Transverse colon (tissue), 4 donors: ENCODE measurements around the gene SLC12A7. TPM values are rescaled to one million over a fixed set of nuclear protein-coding genes. Genes with fewer than 3 reads are reported as not detected.

ENCODE experiments used
- DNase-seq: peaks from one replicate; pipeline ENCODE4 v3.0.0-alpha.2; 2019
- H3K27ac ChIP-seq, 4 donors: fragments of 200-600 bp; sonication (generic); 2 replicates each; pipeline ENCODE4 v1.5.1; 2016 to 2018; ENCODE audit warnings: inconsistent platforms in 4 of 4
- H3K27me3 ChIP-seq: fragments of 200-600 bp; sonication (generic); 2 replicates; pipeline ENCODE4 v1.5.1; 2017; ENCODE audit warnings: inconsistent platforms
- H3K36me3 ChIP-seq, 4 donors: fragments of 200-600 bp; sonication (generic); 2 replicates each; pipeline ENCODE4 v1.5.1; 2017 to 2019; ENCODE audit warnings: inconsistent platforms in 4 of 4
- H3K4me1 ChIP-seq, 4 donors: fragments of 200-600 bp; sonication (generic); 2 replicates each; pipeline ENCODE4 v1.5.1; 2017 to 2020; ENCODE audit warnings: inconsistent platforms in 4 of 4
- H3K4me3 ChIP-seq, 4 donors: fragments of 200-600 bp; sonication (generic); 1 replicate in 1 of 4; 2 replicates in 3 of 4; pipeline versions ENCODE4 v1.5.1 to v1.6.1; 2017 to 2019; ENCODE audit warnings: inconsistent platforms in 4 of 4
- H3K9me3 ChIP-seq, 2 donors: fragments of 200-600 bp; sonication (generic); 2 replicates each; pipeline ENCODE4 v1.5.1; 2017 to 2019; ENCODE audit warnings: inconsistent platforms in 2 of 2
- EP300 ChIP-seq: sonication (generic); formaldehyde crosslinking; IDR thresholded peaks from one replicate; pipeline ENCODE4 v1.6.1; 2017; ENCODE audit warnings: antibody characterized with exemption, low read depth
- POLR2A ChIP-seq: fragments of 450-650 bp; IDR thresholded peaks from one replicate; pipeline ENCODE4 v1.6.1; 2016; ENCODE audit warnings: antibody characterized with exemption, mild to moderate bottlenecking, moderate library complexity
- POLR2AphosphoS5 ChIP-seq, 3 donors: sonication (generic); formaldehyde crosslinking; IDR thresholded peaks; one replicate each; pipeline ENCODE4 v1.6.1; 2016; ENCODE audit warnings: antibody characterized with exemption in 3 of 3
- WGBS, 2 donors: methylation state at CpG; one replicate each; pipeline ENCODE4 v1.1.5; 2018; ENCODE audit warnings: low coverage in 1 of 2; 5-methylcytosine and 5-hydroxymethylcytosine counted together
- in situ Hi-C, 4 donors: fragments of 200-750 bp; cut with MboI; loops; one replicate each; pipeline versions ENCODE4 v1.15.0 to v1.15.1; 2017; ENCODE audit warnings: low sequenced_read_pairs in 3 of 4, low pct_ligation_motif_present in 1 of 4, low pct_unique_long_range_greater_than_20kb in 1 of 4
- intact Hi-C: fragments of 100-400 bp; cut with DNase I; formaldehyde crosslinking; loops from one replicate; pipeline ENCODE4 v1.15.1; 2023; ENCODE audit warnings: low total_unique reads
- total RNA-seq, 4 donors: library from RNA; depleted of rRNA; stranded (reverse); fragments of >200 nt; gene quantifications; one replicate each; pipeline ENCODE4 v1.1.0, GENCODE V29; 2016
- TF ChIP-seq, protein P1 (sequence below), 5 experiments: fragments of 200-600 bp in 3 of 5; fragments of 450-650 bp in 2 of 5; sonication (generic) in 3 of 5; IDR thresholded peaks; 1 replicate in 2 of 5; 2 replicates in 3 of 5; pipeline ENCODE4 v1.5.1; 2016 to 2017; ENCODE audit warnings: antibody characterized with exemption in 5 of 5, inconsistent platforms in 3 of 5, mild to moderate bottlenecking in 2 of 5, moderate library complexity in 1 of 5

The SLC12A7 gene
- total RNA-seq, 4 donors from 2014 or later = 60.7 to 144 (median 61.4) TPM

DNA sequence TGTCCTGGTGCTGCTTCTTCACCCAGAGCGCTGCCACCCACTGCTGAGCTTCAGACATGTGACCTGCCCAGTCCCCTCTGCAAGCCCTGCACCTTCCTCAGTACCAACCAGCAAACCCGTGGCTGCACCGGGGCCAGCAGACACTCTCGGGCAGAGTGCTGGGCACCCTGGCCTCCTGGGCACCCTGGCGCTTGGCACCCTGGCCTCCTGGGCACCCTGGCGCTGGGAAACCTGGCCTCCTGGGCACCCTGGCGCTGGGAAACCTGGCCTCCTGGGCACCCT is 31.7 kb upstream of the SLC12A7 start:
- H3K9me3 ChIP-seq = no peaks in the 10 kb centered on the region
- H3K36me3 ChIP-seq = no peaks in the 10 kb centered on the region
- in situ Hi-C loops = loop anchor here in 3 of 4 donors (25.0 kb wide), 2 partner anchors 131 to 206 kb away; partner anchors contain the start of gene NKD2 (in 1 of the 3)
- H3K4me3 ChIP-seq = no peak overlapping the region
- no peak overlapping the region for H3K27ac ChIP-seq
- WGBS, 2 donors = 85% methylated on average over 7 of the region's 7 CpGs; no CpG with 5 or more reads in 1 of the 2 donors
- DNase-seq = no peak
- intact Hi-C loops = loop anchor here (10.0 kb wide), 1 partner anchor 219 kb away; no protein-coding TSS in a partner anchor
- no peaks in the 10 kb centered on the region for H3K27me3 ChIP-seq
- H3K4me1 ChIP-seq = peaks cover 0 to 6% (median 2%) of the 10 kb centered on the region in 4 donors
- no peak for TF ChIP-seq POLR2A

DNA sequence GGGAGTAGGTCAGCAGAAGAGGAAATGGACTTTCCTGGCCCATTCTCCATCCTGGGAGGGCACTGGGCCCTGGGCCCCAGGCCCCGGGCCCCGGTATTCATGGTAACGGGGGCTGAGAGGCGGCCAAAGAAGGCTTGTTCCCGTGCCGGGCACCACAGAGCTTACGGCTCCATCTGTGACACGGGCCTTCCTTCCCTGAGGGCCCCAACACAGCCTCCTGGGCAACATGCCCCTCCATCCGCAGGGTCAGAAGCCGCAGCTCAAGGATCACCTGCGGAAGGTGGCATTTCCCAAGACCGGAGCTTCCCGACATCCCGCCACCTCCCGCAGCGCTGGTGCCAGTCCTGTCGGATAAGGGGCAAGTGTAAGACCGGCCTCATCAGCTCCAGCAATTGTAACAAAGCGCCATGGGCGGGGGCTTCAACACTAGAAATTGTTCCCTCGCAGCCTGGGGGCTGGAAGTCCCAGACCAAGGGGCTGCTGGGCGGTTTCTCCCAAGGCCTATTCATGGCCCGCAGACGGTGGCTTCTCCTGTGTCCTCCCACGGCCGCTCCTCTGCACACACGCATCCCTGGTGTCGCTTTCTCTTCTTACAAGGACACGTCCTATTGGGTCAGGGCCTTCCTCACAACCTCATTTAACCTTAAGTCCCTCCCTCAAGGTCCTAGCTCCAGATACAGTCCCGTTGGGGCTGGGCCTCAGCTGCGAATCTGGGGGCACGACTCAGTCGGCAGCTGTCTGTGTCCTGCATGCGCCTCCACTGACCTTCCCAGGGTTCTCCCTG is 31.2 kb upstream of the SLC12A7 start:
- 90 to 91% methylated on average over 12 to 31 of the region's 34 CpGs for WGBS, 2 donors
- TF ChIP-seq EP300 (no peak), POLR2AphosphoS5 (IDR thresholded peaks at IDR 0.05) (no peak), POLR2A (no peak)
- TF ChIP-seq, protein P1, sequence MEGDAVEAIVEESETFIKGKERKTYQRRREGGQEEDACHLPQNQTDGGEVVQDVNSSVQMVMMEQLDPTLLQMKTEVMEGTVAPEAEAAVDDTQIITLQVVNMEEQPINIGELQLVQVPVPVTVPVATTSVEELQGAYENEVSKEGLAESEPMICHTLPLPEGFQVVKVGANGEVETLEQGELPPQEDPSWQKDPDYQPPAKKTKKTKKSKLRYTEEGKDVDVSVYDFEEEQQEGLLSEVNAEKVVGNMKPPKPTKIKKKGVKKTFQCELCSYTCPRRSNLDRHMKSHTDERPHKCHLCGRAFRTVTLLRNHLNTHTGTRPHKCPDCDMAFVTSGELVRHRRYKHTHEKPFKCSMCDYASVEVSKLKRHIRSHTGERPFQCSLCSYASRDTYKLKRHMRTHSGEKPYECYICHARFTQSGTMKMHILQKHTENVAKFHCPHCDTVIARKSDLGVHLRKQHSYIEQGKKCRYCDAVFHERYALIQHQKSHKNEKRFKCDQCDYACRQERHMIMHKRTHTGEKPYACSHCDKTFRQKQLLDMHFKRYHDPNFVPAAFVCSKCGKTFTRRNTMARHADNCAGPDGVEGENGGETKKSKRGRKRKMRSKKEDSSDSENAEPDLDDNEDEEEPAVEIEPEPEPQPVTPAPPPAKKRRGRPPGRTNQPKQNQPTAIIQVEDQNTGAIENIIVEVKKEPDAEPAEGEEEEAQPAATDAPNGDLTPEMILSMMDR (IDR thresholded peaks at IDR 0.05) = no peak
- Histone ChIP-seq H3K4me1 (peaks cover 0 to 11% (median 3%) of the 10 kb centered on the region in 4 donors), H3K27me3 (no peaks in the 10 kb centered on the region), H3K36me3 (no peaks in the 10 kb centered on the region), H3K4me3 (no peak overlapping the region), H3K9me3 (no peaks in the 10 kb centered on the region), H3K27ac (no peak overlapping the region)
- intact Hi-C loops (loop anchor here (10.0 kb wide), 1 partner anchor 218 kb away; no protein-coding TSS in a partner anchor), in situ Hi-C loops (loop anchor here in 3 of 4 donors (25.0 kb wide), 2 partner anchors 131 to 206 kb away; partner anchors contain the start of gene NKD2 (in 1 of the 3))
- DNase-seq = no peak

DNA sequence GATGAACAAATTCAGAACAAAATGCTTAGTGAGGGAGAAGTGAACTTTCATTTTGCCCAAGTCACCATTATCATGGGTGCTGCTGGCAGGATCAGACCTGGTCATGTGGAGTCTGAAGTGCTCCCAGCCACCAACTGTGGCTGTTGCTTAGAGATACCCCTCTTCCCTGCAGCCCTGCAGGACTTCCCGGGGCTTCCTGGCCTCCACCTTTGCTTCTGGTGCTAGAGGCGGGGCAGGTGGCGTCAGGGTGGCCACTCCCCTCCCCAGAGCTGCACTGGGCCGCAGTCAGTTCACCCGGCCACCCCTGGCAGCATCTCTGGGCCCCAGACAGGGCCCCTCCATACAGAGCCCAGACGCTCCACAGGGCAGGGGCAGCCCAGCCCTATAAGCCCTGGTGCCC is 30.0 kb upstream of the SLC12A7 start:
- Histone ChIP-seq H3K27ac (no peak overlapping the region), H3K9me3 (no peaks in the 10 kb centered on the region), H3K27me3 (no peaks in the 10 kb centered on the region), H3K4me3 (no peak overlapping the region), H3K36me3 (no peaks in the 10 kb centered on the region), H3K4me1 (peaks cover 0 to 23% (median 11%) of the 10 kb centered on the region in 4 donors)
- intact Hi-C loops (loop anchor here (10.0 kb wide), 1 partner anchor 217 kb away; no protein-coding TSS in a partner anchor), in situ Hi-C loops (loop anchor here in 3 of 4 donors (25.0 kb wide), 2 partner anchors 130 to 205 kb away; partner anchors contain the start of gene NKD2 (in 1 of the 3))
- no peak for DNase-seq
- WGBS, 2 donors = 38% methylated on average over 3 of the region's 6 CpGs; no CpG with 5 or more reads in 1 of the 2 donors
- TF ChIP-seq EP300 = no peak
- TF ChIP-seq, protein P1 (IDR thresholded peaks at IDR 0.05) = no peak
- TF ChIP-seq POLR2AphosphoS5 (IDR thresholded peaks at IDR 0.05) = no peak
- TF ChIP-seq POLR2A = no peak

DNA sequence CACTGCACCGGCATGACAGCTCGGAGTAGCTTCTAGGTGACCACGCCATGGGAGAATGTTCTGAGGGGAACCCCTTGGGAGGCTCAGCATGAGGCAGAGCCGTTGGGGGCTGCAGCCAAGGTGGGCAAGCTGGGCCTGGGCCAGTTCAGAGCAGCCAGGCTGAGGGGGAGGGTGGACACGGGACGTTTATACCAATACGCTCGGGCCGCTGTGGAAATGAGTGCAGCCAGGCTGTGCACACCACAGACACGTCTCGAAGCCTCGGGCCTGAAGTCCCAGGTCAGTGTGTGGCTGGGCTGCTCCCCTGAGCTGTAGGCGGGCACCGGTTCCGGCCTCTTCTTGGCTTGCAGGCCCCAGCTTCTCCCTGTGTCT is 28.9 kb upstream of the SLC12A7 start:
- intact Hi-C loops = loop anchor here (10.0 kb wide), 1 partner anchor 216 kb away; no protein-coding TSS in a partner anchor
- H3K27me3 ChIP-seq = no peaks in the 10 kb centered on the region

More for the DNA sequence above, 28.9 kb upstream of the SLC12A7 start:
- no peaks in the 10 kb centered on the region for H3K9me3 ChIP-seq
- DNase-seq = no peak
- in situ Hi-C loops = loop anchor here in 3 of 4 donors (25.0 kb wide), 2 partner anchors 129 to 204 kb away; partner anchors contain the start of gene NKD2 (in 1 of the 3)
- TF ChIP-seq, protein P1 (IDR thresholded peaks at IDR 0.05) = no peak
- no peak for TF ChIP-seq EP300
- TF ChIP-seq POLR2A = no peak
- no peak for TF ChIP-seq POLR2AphosphoS5 (IDR thresholded peaks at IDR 0.05)
- peaks cover 0 to 23% (median 11%) of the 10 kb centered on the region in 4 donors for H3K4me1 ChIP-seq
- no peak overlapping the region for H3K27ac ChIP-seq
- no peaks in the 10 kb centered on the region for H3K36me3 ChIP-seq
- 70% methylated on average over 15 of the region's 15 CpGs; no CpG with 5 or more reads in 1 of the 2 donors for WGBS, 2 donors
- no peak overlapping the region for H3K4me3 ChIP-seq
